ENCODE data around the gene DDIT3. TPM values are rescaled to one million over a fixed set of nuclear protein-coding genes. Genes with fewer than 3 reads are reported as not detected.

DDIT3 gene
- total and polyA plus RNA-seq, 2 of the 8 experiments (the other 6 are each of a cell fraction or from before 2014, with no cell fraction given): 4.9 to 5.7 TPM

GRCh38 chr12:57528831-57529555, 8.7 kb upstream of the DDIT3 start:
- Histone ChIP-seq H2BK120ac (replicated peaks; ENCODE audit: low read depth, low read length) (no peak overlapping the region), H3K9ac (replicated peaks in 1 of 4; ENCODE audit: extremely low read depth in 1 of 4, low read depth in 3 of 4, low read length in 3 of 4) (no peak overlapping the region), H3K23ac (ENCODE audit: insufficient read length) (no peak overlapping the region), H3K79me1 (ENCODE audit: low read depth, low read length) (no peaks in the 10 kb centered on the region; the same call in 1 of the 2 replicates), H4K91ac (replicated peaks; ENCODE audit: insufficient read length, low read length) (no peak overlapping the region), H3K4me2 (ENCODE audit: insufficient read depth in 1 of 2, low read depth in 2 of 2, low read length in 2 of 2) (no peak overlapping the region), H2AK5ac (ENCODE audit: low read depth, low read length) (no peak overlapping the region), H2BK12ac (ENCODE audit: low read depth, low read length) (no peak overlapping the region), H4K8ac (ENCODE audit: extremely low read depth, insufficient read depth, low read length) (no peak overlapping the region), H3K4me3 (ENCODE audit: extremely low read depth in 1 of 4, insufficient read depth in 2 of 4, low read depth in 3 of 4, low read length in 4 of 4) (no peak overlapping the region), H3K14ac (ENCODE audit: insufficient read length) (no peak overlapping the region), H3K27me3 (replicated peaks in 1 of 4; ENCODE audit: control insufficient read depth in 3 of 4, extremely low read depth in 1 of 4, insufficient read depth in 3 of 4, low read length in 3 of 4) (peaks cover 0 to 1% (median 0%) of the 10 kb centered on the region in 4 experiments; a peak in 1 of 7 replicates), H2BK5ac (ENCODE audit: low read depth, low read length) (no peak overlapping the region), H3K9me3 (ENCODE audit: insufficient read depth in 2 of 2, low read depth in 1 of 2, low read length in 1 of 2) (no peaks in the 10 kb centered on the region), H3K27ac (ENCODE audit: low read depth, low read length) (no peak overlapping the region), H3K4me1 (replicated peaks in 1 of 4; ENCODE audit: control insufficient read depth in 3 of 4, insufficient read depth in 4 of 4, low read length in 3 of 4) (peaks cover 0 to under 1% (median 0%) of the 10 kb centered on the region in 4 experiments; a peak in 1 of 7 replicates), H3K18ac (ENCODE audit: extremely low read depth, low read length) (no peak overlapping the region), H3K36me3 (ENCODE audit: control insufficient read depth in 2 of 4, insufficient read depth in 4 of 4, low read length in 3 of 4) (peaks cover 11 to 72% (median 39%) of the 10 kb centered on the region in 4 experiments; a peak in 7 of 8 replicates), H3K23me2 (ENCODE audit: low read depth, low read length) (no peaks in the 10 kb centered on the region), H3K79me2 (ENCODE audit: control insufficient read depth in 1 of 2, insufficient read depth in 2 of 2, low read length in 2 of 2) (peaks cover 0 to 6% of the 10 kb centered on the region in 2 experiments; a peak in 1 of 4 replicates), H4K5ac (ENCODE audit: insufficient read length, low read depth, low read length) (no peak overlapping the region), H4K20me1 (replicated peaks in 1 of 2; ENCODE audit: control insufficient read depth in 1 of 2, insufficient read depth in 2 of 2, low read length in 2 of 2) (peaks cover 1 to 6% of the 10 kb centered on the region in 2 experiments), H3K4ac (replicated peaks; ENCODE audit: insufficient read length, low read depth, low read length) (no peak overlapping the region), H3K56ac (replicated peaks; ENCODE audit: insufficient read length, low read depth, low read length) (no peak overlapping the region), H2AFZ (ENCODE audit: low read length) (no peak overlapping the region), H2BK15ac (ENCODE audit: low read length) (no peak overlapping the region), H2BK20ac (ENCODE audit: low read length) (no peak overlapping the region)
- ChIA-PET CTCF (ENCODE audit: partially characterized antibody) (interaction anchor here (0.6 to 1.3 kb wide), 2 partner anchors 12 to 54 kb away, joined by 4 read pairs; no protein-coding TSS in a partner anchor), POLR2A (ENCODE audit: partially characterized antibody) (interaction anchor here (0.9 to 8.9 kb wide), 8 partner anchors 10 to 46 kb away, joined by 3 to 65 read pairs (median 4); partner anchors contain the start of genes DCTN2 and DDIT3)
- 89% methylated on average over 8 of the region's 10 CpGs; no CpG with 5 or more reads in 1 of the 2 experiments for WGBS, 2 experiments (ENCODE audit: extremely low coverage in 1 of 2, insufficient coverage in 1 of 2, insufficient read length in 1 of 2, insufficient replicate concordance in 2 of 2, low coverage in 1 of 2, low lambda C conversion rate in 2 of 2, missing lambda C conversion rate in 1 of 2)
- no peak for DNase-seq (ENCODE audit: low read depth in 1 of 2, low spot score in 2 of 2)
- no peak for FAIRE-seq
- TF ChIP-seq NRF1 (IDR thresholded peaks at IDR 0.05; ENCODE audit: low read depth, low read length) (no peak), TAF1 (IDR thresholded peaks at IDR 0.05; ENCODE audit: low read depth, low read length) (no peak)

Measured in H1 (cell line).